Right cardiac atrium (tissue), 5 donors: Measurements from ENCODE around the gene CHST13. TPM values are rescaled to one million over a fixed set of nuclear protein-coding genes. Genes with fewer than 3 reads are reported as not detected.
A peak's percentile ranks its signal among the peaks of the same experiment; 100 is the strongest.

Experiments
- ATAC-seq, 2 donors: fragments of 200-7000 bp; cut with Tn5 transposase; one replicate each; pipeline versions ENCODE4 v1.8.0 to v1.9.1; 2020; ENCODE audit warnings: moderate library complexity in 2 of 2, mild to moderate bottlenecking in 1 of 2
- DNase-seq, 3 donors: peaks; one replicate each; pipeline ENCODE4 v3.0.0-alpha.2; 2020
- H3K27ac ChIP-seq: one replicate; pipeline ENCODE4 v1.5.1; 2013; ENCODE audit warnings: mild to moderate bottlenecking, low read length, control low read depth, moderate library complexity
- H3K27me3 ChIP-seq: one replicate; pipeline ENCODE4 v1.6.1; 2013; ENCODE audit not compliant: control insufficient read depth, insufficient read depth
- H3K4me1 ChIP-seq: one replicate; pipeline ENCODE4 v1.6.1; 2013; ENCODE audit warnings: low read length; ENCODE audit not compliant: control insufficient read depth, insufficient read depth
- H3K4me3 ChIP-seq: one replicate; pipeline ENCODE4 v1.5.1; 2013; ENCODE audit warnings: low read length, control low read depth
- H3K9me3 ChIP-seq: one replicate; pipeline ENCODE4 v1.6.1; 2013; ENCODE audit warnings: low read length; ENCODE audit not compliant: control insufficient read depth
- WGBS: extraction: QIAGEN DNeasy Blood & Tissue Kit; methylation state at CpG from one replicate; pipeline ENCODE4 v1.1.7; 2013; 5-methylcytosine and 5-hydroxymethylcytosine counted together
- intact Hi-C, 4 donors: fragments of 100-400 bp; cut with DNase I; formaldehyde crosslinking; loops; one replicate each; pipeline versions ENCODE4 v1.11.0 to v1.14.0; 2022 to 2023
- polyA plus RNA-seq: library from polyadenylated mRNA; stranded (reverse); fragments of 200-250 nt; gene quantifications from one replicate; pipeline ENCODE4 v1.2.3, GENCODE V29; 2013
- total RNA-seq, 4 donors: library from RNA; stranded (reverse); fragmentation: NEBNext Ultra II Directional; extraction: Animal tissue kit (Norgen Biotek cat#: 25700); gene quantifications; one replicate each; pipeline ENCODE4 v1.2.1, GENCODE V29; 2021
- donor health status: healthy with polysubstance abuse.
- donor health status: DM: no; HTN: yes; CAD: no.
- donor health status: DM: no; HTN: no; CAD: no.
- donor health status: DM: no; HTN: yes; CAD: no; lungs with severe emphysema.
- donor health status: DM: yes; HTN: yes; CAD: no.

Gene CHST13
- total and polyA plus RNA-seq, 5 donors: 0.11 to 0.59 (median 0.27) TPM; not detected in 1

DNA sequence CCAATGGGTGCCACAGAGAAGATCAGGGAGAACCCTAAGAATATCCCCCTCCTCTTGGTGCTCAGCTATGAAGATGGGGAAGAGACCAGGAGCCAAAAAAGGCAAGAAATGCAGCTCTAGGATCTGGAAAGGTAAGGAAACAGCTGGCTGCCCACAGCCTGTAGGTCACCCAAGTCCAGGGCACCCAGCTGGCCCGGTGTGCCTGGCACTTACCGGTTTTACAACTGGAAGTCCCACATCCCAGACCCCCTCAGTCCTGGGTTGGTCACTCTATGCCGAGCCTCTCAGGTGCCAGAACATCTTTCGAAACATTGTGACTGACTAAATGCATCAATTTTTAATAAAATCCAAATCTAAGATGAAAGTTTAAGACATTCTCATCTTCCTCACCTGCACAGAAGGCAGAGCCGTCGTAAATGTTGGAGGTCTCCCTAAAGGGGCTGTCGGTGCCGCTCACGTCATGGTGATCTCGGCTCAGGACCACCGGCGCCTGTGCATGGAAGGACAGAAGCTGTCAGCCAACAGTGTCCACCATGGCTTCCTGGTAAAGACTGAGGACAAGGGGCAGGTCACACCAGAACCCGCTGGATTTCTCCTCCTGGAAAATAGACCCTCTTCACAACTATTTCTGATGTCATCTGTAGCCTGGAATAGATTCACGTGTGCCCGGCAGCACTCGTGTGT is 34.9 kb upstream of the CHST13 start:
- Histone ChIP-seq H3K4me3 (no peak overlapping the region), H3K27ac (no peak overlapping the region), H3K27me3 (no peaks in the 10 kb centered on the region), H3K4me1 (no peaks in the 10 kb centered on the region), H3K9me3 (no peaks in the 10 kb centered on the region)
- intact Hi-C loops: no loop called here
- WGBS: 91% methylated on average over 16 of the region's 16 CpGs
- ATAC-seq: no peak
- no peak for DNase-seq

DNA sequence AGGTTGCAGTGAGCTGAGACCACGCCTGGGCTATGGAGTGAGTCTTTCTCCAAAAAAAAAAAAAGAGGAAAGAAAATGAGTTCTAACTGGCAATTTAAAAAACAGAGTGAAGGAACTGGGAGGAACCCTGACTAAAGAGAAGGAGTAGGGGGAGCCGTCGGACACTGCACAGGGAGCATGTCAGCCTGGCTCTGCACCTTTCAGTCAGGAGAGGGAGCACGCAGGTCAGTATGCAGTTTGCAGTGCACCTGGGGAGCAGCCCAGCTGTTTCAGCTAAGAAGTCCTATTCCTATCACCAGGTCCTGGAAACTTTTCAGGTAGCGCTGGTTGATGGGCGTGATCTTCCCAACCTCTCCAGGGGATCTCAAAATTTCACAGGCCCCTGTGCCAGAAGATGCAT is 33.3 kb upstream of the CHST13 start:
- H3K9me3 ChIP-seq: no peaks in the 10 kb centered on the region
- H3K4me1 ChIP-seq: no peaks in the 10 kb centered on the region
- intact Hi-C loops: no loop called here
- WGBS: 78% methylated on average over 6 of the region's 6 CpGs
- H3K27ac ChIP-seq: no peak overlapping the region
- ATAC-seq (no peak), DNase-seq (no peak)
- no peaks in the 10 kb centered on the region for H3K27me3 ChIP-seq
- H3K4me3 ChIP-seq: no peak overlapping the region

DNA sequence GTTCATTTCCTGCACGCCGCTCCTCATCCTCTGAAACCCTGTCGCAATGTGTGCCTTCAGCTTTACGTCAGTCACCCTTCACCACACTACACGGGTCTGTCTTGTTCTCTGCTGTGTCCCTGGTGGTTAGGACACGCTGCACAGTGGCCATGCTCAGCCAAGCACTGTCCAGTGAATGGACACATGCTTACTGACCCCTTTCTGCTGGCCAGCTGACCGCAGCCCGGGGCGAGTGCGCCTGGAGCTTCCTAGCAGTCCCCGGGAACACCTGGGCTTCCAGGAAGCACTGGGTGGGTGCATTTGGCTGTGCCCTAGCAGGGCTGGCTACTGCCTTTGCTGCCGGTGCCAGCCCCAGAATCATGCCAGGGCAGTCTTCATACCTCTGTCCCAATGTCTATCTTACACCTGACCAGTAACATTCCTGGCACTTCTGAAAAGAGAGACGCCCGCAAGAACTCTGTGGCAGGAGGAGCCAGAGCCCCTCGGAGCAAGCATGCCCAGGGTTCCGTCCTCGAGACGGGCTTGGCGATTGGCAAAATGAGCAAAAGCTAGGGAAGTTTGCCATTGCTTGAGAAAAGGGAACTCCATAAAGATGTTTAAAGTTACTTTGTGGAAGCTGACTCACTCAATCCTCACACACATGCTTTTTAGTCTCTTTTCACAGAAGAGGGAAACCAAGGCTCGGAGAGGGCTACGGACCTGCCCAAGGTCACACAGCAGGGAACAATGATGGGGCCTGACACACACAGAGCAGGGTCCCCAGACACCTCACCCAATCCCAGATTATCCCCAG is 32.5 kb upstream of the CHST13 start:
- Histone ChIP-seq H3K4me1 (no peaks in the 10 kb centered on the region), H3K4me3 (no peak overlapping the region), H3K9me3 (no peaks in the 10 kb centered on the region), H3K27ac (no peak overlapping the region), H3K27me3 (no peaks in the 10 kb centered on the region)
- no peak for DNase-seq
- no peak for ATAC-seq
- intact Hi-C loops: no loop called here
- 83% methylated on average over 21 of the region's 21 CpGs for WGBS

DNA sequence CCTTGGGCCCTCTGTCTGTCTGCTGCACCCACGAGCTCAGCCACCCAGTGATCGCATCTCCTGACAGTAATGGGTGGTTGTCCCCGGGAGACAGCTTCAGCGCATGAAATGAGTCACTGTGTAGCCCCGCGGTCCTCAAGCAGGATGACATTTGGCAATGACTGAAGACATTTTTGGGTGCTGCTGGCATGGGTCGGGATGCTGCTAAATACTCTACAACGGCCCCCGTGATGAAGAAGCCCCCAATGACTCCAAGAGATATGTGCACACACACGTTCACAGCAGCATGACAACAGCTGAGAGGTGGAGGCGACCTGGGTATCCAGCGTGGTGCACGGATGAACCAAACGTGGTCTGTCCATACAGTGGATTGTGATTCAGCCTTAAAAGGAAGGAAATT is 30.9 kb upstream of the CHST13 start:
- H3K27ac ChIP-seq: no peak overlapping the region
- intact Hi-C loops: no loop called here
- WGBS: 78% methylated on average over 14 of the region's 14 CpGs
- no peaks in the 10 kb centered on the region for H3K4me1 ChIP-seq
- no peaks in the 10 kb centered on the region for H3K27me3 ChIP-seq
- ATAC-seq (no peak), DNase-seq (no peak)
- no peaks in the 10 kb centered on the region for H3K9me3 ChIP-seq
- H3K4me3 ChIP-seq: no peak overlapping the region

DNA sequence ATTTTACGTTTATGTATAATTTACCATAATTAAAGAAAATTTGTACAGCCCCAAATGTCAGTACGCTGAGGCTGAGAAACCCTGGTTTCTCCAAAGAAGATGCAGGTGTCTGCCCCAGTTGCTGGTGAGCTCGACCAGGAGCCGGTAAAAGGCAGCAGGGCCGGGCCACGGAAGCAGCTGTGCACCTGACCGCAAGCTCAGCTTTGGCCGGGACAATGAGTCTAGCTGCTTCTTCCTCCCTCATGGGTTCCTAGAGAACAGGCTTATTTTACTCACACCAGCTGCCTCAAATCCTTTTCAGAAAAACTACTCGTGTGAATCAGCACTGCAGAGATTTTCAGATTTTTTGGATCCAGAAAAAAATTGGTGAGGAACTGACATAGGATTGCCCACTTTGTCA is 30.2 kb upstream of the CHST13 start:
- WGBS: 75% methylated on average over 9 of the region's 9 CpGs
- intact Hi-C loops: no loop called here
- no peak overlapping the region for H3K27ac ChIP-seq
- no peak for DNase-seq
- no peaks in the 10 kb centered on the region for H3K27me3 ChIP-seq
- H3K4me1 ChIP-seq: no peaks in the 10 kb centered on the region
- no peak overlapping the region for H3K4me3 ChIP-seq
- no peaks in the 10 kb centered on the region for H3K9me3 ChIP-seq
- no peak for ATAC-seq

DNA sequence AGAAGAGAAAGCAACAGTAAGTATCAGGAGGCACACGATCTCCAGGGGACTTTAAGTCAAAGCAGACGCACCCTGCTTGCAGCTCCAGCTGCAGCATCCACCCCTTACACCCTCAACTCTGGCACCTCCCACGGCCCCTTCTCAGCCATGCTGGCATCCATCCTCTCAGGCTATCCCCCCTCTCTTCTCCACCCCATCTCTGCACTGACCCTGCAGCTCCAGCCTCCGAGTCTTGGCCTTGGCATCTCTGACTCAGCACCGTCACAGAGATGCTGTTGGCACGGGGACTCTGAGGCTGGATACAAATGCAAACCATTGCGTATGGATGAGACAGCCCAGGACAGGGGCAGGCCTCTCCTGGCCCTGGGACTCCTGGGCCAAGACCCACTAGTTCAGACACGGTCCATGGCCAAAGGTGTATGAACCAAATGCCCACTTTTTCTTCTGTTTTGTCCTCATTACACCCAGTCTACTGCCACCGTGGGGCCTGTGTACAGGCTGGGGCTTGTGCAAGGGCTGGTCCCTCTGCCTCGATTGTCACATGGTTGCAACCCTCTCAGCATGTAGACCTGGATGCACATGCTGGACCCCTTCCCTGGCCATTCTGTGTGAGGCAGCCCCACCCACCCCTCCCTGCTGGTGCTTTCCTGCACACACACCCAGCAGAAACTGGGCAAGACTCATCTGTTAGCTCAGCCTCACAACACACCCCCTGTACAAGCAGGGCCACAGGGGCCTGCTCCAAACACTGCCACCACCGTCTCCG is 29.6 kb upstream of the CHST13 start:
- ATAC-seq (no peak), DNase-seq (no peak)
- intact Hi-C loops: no loop called here
- Histone ChIP-seq H3K4me1 (no peaks in the 10 kb centered on the region), H3K27me3 (no peaks in the 10 kb centered on the region), H3K9me3 (no peaks in the 10 kb centered on the region), H3K27ac (no peak overlapping the region), H3K4me3 (no peak overlapping the region)
- 63% methylated on average over 12 of the region's 12 CpGs for WGBS

DNA sequence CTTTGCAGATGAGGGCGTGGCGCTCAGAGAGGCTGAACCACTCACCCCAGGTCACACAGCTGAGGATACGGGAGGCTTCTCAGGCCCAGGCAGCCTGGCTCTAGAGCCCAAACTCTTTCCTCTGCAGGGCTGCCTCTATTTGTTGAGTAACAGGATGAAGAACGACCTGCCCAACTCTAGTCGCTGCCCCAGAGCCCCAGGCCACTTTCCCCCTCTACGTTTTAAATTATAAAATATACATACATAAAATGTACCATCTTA is 29.1 kb upstream of the CHST13 start:
- 86% methylated on average over 6 of the region's 6 CpGs for whole genome bisulfite sequencing

DNA sequence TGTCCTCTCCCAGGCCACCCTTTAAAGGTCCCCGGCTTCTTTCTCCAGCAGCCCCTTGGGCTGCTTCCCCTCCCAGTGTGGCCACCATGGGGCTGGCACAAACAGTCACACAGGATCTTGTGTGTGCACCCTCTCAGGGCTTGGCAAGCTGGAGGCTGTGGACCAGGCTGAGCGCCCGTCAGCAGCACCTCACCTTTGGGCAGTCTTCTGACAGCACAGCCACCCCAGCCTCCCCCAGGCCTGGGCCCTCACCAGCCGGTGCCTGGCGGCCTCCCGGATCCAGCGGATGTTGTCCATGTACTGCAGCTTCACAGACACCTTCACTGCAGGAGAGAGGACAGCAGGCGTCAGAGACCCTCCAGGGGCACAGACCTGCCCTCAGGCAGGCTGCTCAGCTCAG is 28.2 kb upstream of the CHST13 start:
- WGBS: 89% methylated on average over 8 of the region's 8 CpGs
- intact Hi-C loops: no loop called here
- no peak overlapping the region for H3K27ac ChIP-seq

More for the DNA sequence above, 29.1 kb upstream of the CHST13 start:
- no peak for ATAC-seq
- no peak for DNase-seq
- no peaks in the 10 kb centered on the region for H3K27me3 ChIP-seq
- H3K9me3 ChIP-seq: no peaks in the 10 kb centered on the region
- intact Hi-C loops: no loop called here
- no peak overlapping the region for H3K4me3 ChIP-seq
- no peaks in the 10 kb centered on the region for H3K4me1 ChIP-seq
- no peak overlapping the region for H3K27ac ChIP-seq

DNA sequence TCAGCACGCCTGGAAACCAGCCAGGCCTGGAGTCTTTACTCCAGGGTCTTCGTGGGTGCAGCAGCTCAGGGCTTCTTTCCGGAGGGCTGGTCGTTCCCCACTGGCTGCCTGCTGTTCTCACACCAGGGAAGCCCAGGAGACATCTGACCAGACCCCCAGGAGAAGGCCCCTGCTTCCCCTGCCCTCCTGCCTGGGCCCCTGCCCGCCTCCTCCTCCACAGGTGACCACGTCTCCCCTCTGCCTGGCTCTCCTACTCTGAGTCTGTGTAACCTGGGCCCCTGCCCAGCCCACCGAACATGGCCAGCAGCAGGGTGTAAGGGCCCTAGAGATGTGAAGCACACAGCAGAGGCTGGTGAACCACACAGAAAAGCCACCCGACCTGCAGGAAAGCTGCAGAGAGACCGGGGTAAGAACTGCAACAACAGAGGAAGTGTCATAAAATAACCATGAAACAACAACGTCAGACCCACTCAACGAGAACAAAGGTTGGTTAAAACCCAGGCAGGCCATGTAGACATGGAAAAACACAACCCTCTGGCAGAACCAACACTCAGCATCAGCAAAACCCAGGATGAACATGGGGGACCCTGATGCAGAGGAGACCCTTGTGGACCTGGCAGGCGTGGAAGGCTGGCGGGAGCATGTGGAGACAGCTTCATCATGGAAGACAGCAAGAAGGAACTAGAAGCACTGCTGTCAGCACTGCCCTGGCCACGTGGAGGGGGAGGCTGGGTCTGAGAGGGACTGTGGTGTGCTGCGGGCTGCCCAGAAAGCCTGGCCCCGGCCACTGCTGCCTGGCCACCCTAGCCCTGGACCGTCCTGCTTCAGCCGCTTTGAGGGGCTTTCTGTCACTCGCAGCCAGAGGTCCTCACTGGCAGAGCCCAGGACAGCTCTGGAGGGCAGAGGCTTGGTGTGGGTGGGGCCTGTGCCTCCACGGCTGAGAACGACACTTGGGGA is 26.8 kb upstream of the CHST13 start:
- 77% methylated on average over 21 of the region's 21 CpGs for WGBS
- Histone ChIP-seq H3K27ac (no peak overlapping the region), H3K9me3 (no peaks in the 10 kb centered on the region), H3K4me3 (no peak overlapping the region), H3K4me1 (no peaks in the 10 kb centered on the region), H3K27me3 (no peaks in the 10 kb centered on the region)
- intact Hi-C loops: no loop called here
- DNase-seq: no peak
- ATAC-seq: no peak

More for the DNA sequence above, 28.2 kb upstream of the CHST13 start:
- Histone ChIP-seq H3K27me3 (no peaks in the 10 kb centered on the region), H3K4me1 (no peaks in the 10 kb centered on the region), H3K4me3 (no peak overlapping the region), H3K9me3 (no peaks in the 10 kb centered on the region)
- ATAC-seq (no peak), DNase-seq (no peak)

DNA sequence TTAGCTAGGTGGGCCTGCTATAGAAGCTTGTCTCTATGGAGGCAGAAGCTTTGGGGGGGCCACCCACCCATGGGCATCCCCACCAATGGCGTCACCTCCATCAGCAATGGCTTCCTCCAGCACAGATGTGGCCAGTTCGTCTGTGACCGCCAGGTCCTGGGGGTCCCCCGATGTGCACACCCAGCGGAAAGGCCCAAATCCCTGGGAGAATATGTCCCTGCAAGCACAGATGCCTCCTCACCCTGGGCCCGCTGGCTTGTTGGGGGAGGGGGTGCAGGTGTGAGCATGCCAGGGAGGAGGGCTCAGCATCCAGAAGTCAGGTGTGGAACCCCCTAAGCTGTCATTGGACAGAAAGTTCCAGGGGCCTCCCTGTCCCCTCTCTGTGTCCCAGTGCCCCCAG is 26.0 kb upstream of the CHST13 start:
- ATAC-seq (no peak), DNase-seq (peak in 1 of 3 donors; percentile 33)
- Histone ChIP-seq H3K27ac (no peak overlapping the region), H3K4me3 (no peak overlapping the region), H3K27me3 (no peaks in the 10 kb centered on the region), H3K4me1 (no peaks in the 10 kb centered on the region), H3K9me3 (no peaks in the 10 kb centered on the region)
- intact Hi-C loops: no loop called here
- 93% methylated on average over 6 of the region's 6 CpGs for WGBS
